Panc1 (cell line): ENCODE measurements around the gene POLR3H. TPM values are rescaled to one million over a fixed set of nuclear protein-coding genes. Genes with fewer than 3 reads are reported as not detected.

Experiments
- ATAC-seq: fragments of 200-7000 bp; cut with Tn5 transposase; 2 replicates; pipeline ENCODE4 v1.9.1; 2020; ENCODE audit warnings: mild to moderate bottlenecking, moderate library complexity
- BruUV-seq: library from RNA; stranded (reverse); fragments of 400-500 nt; replicated peaks from 2 replicates; lab custom pipeline; 2021; lab: Mats Ljungman, UMichigan
- CTCF ChIA-PET: fragments of 300-600 bp; sonication (Branson Sonifier 250); formaldehyde crosslinking; loops from one replicate; lab custom pipeline; 2022; ENCODE audit warnings: antibody characterized with exemption; lab: Charles Lee
- POLR2A ChIA-PET: fragments of 300-600 bp; sonication (Branson Sonifier 250); formaldehyde crosslinking; loops from one replicate; lab custom pipeline; 2022; ENCODE audit warnings: antibody characterized with exemption; lab: Charles Lee
- DNase-seq: peaks from one replicate; pipeline ENCODE4 v3.0.0-alpha.2; 2010; ENCODE audit warnings: low read depth, low spot score
- H3K27ac ChIP-seq: 2 replicates; pipeline ENCODE4 v1.5.1; 2011; ENCODE audit warnings: mild to moderate bottlenecking, low read length, inconsistent platforms
- H3K27me3 ChIP-seq: fragments of 200-500 bp; sonication (Bioruptor generic); 2 replicates; pipeline ENCODE4 v1.6.0; 2014; ENCODE audit warnings: low read length, inconsistent platforms; ENCODE audit not compliant: control insufficient read depth, insufficient read depth
- H3K36me3 ChIP-seq: fragments of 200-500 bp; sonication (Bioruptor generic); 2 replicates; pipeline ENCODE4 v1.5.1; 2014; ENCODE audit warnings: inconsistent platforms, mild to moderate bottlenecking, low read length, moderate library complexity; ENCODE audit not compliant: control insufficient read depth, insufficient read depth
- H3K4me1 ChIP-seq: 2 replicates; pipeline ENCODE4 v1.5.1; 2011; ENCODE audit warnings: inconsistent platforms, mild to moderate bottlenecking, low read length, moderate library complexity; ENCODE audit not compliant: control insufficient read depth, insufficient read depth
- H3K4me3 ChIP-seq, 2 experiments: 2 replicates each; pipeline ENCODE4 v1.5.1; 2011 to 2012; ENCODE audit warnings: low read depth in 2 of 2, low read length in 2 of 2, mild to moderate bottlenecking in 2 of 2, inconsistent platforms in 1 of 2, moderate library complexity in 1 of 2
- H3K9me3 ChIP-seq: fragments of 200-500 bp; sonication (Bioruptor generic); 2 replicates; pipeline ENCODE4 v1.5.1; 2014; ENCODE audit warnings: low read depth, mild to moderate bottlenecking, inconsistent platforms, low read length, moderate library complexity; ENCODE audit not compliant: control insufficient read depth, insufficient read depth
- POLR2AphosphoS5 ChIP-seq: IDR thresholded peaks from 2 replicates; pipeline ENCODE4 v1.6.1; 2012; ENCODE audit warnings: mild to moderate bottlenecking, low read depth, low read length, moderate library complexity
- SIN3A ChIP-seq: IDR thresholded peaks from 2 replicates; pipeline ENCODE4 v1.6.1; 2012; ENCODE audit warnings: low read depth, mild to moderate bottlenecking, low read length, moderate library complexity, borderline replicate concordance; ENCODE audit not compliant: insufficient read depth
- TCF7L2 ChIP-seq: IDR thresholded peaks from 2 replicates; pipeline ENCODE4 v1.6.1; 2011; ENCODE audit warnings: mild to moderate bottlenecking, low read depth, low read length, inconsistent platforms
- in situ Hi-C: cut with HindIII; loops from 2 replicates; pipeline ENCODE4 v1.10.0; 2016; ENCODE audit warnings: low sequenced_read_pairs, low pct_unique_long_range_greater_than_20kb
- intact Hi-C: fragments of 100-400 bp; cut with micrococcal nuclease; formaldehyde crosslinking; loops from one replicate; pipeline ENCODE4 v1.10.0; 2022; ENCODE audit not compliant: unreplicated experiment
- total RNA-seq: library from RNA; stranded (reverse); gene quantifications from one replicate; pipeline ENCODE4 v1.2.1, GENCODE V29; 2021; ENCODE audit not compliant: unreplicated experiment
- TF ChIP-seq, protein P1 (sequence below): fragments of 450-650 bp; IDR thresholded peaks from 2 replicates; pipeline ENCODE4 v1.5.1; 2017; ENCODE audit warnings: mild to moderate bottlenecking
- TF ChIP-seq, protein P2 (sequence below), 2 experiments: IDR thresholded peaks; 2 replicates each; pipeline ENCODE4 v1.6.1; 2011 to 2012; ENCODE audit warnings: low read depth in 2 of 2, control low read depth in 1 of 2, low read length in 1 of 2, mild to moderate bottlenecking in 1 of 2, moderate library complexity in 1 of 2; ENCODE audit not compliant: insufficient read depth in 1 of 2

POLR3H gene
- total RNA-seq, 1 experiment from 2014 or later = 46.6 TPM

GRCh38 chr22:41479671-41480396 is 64.4 kb downstream of the POLR3H start:
- ChIA-PET POLR2A (interaction anchor here (0.6 kb wide), 1 partner anchor 16 kb away, joined by 11 read pairs; no protein-coding TSS in a partner anchor), CTCF (no interaction called here)
- intact Hi-C loops = no loop called here
- H3K9me3 ChIP-seq = no peaks in the 10 kb centered on the region
- TF ChIP-seq, protein P1, sequence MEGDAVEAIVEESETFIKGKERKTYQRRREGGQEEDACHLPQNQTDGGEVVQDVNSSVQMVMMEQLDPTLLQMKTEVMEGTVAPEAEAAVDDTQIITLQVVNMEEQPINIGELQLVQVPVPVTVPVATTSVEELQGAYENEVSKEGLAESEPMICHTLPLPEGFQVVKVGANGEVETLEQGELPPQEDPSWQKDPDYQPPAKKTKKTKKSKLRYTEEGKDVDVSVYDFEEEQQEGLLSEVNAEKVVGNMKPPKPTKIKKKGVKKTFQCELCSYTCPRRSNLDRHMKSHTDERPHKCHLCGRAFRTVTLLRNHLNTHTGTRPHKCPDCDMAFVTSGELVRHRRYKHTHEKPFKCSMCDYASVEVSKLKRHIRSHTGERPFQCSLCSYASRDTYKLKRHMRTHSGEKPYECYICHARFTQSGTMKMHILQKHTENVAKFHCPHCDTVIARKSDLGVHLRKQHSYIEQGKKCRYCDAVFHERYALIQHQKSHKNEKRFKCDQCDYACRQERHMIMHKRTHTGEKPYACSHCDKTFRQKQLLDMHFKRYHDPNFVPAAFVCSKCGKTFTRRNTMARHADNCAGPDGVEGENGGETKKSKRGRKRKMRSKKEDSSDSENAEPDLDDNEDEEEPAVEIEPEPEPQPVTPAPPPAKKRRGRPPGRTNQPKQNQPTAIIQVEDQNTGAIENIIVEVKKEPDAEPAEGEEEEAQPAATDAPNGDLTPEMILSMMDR = no peak
- TF ChIP-seq, protein P2, sequence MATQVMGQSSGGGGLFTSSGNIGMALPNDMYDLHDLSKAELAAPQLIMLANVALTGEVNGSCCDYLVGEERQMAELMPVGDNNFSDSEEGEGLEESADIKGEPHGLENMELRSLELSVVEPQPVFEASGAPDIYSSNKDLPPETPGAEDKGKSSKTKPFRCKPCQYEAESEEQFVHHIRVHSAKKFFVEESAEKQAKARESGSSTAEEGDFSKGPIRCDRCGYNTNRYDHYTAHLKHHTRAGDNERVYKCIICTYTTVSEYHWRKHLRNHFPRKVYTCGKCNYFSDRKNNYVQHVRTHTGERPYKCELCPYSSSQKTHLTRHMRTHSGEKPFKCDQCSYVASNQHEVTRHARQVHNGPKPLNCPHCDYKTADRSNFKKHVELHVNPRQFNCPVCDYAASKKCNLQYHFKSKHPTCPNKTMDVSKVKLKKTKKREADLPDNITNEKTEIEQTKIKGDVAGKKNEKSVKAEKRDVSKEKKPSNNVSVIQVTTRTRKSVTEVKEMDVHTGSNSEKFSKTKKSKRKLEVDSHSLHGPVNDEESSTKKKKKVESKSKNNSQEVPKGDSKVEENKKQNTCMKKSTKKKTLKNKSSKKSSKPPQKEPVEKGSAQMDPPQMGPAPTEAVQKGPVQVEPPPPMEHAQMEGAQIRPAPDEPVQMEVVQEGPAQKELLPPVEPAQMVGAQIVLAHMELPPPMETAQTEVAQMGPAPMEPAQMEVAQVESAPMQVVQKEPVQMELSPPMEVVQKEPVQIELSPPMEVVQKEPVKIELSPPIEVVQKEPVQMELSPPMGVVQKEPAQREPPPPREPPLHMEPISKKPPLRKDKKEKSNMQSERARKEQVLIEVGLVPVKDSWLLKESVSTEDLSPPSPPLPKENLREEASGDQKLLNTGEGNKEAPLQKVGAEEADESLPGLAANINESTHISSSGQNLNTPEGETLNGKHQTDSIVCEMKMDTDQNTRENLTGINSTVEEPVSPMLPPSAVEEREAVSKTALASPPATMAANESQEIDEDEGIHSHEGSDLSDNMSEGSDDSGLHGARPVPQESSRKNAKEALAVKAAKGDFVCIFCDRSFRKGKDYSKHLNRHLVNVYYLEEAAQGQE (IDR thresholded peaks at IDR 0.05; ENCODE audit: insufficient read depth in 1 of 2, low read depth in 2 of 2, low read length in 1 of 2) = no peak
- TF ChIP-seq SIN3A = no peak
- no peak for TF ChIP-seq POLR2AphosphoS5
- no peaks in the 10 kb centered on the region for H3K27me3 ChIP-seq
- DNase-seq (no peak), ATAC-seq (no peak; the same call in 1 of the 2 replicates)
- in situ Hi-C loops = no loop called here
- H3K36me3 ChIP-seq = no peaks in the 10 kb centered on the region
- no TSS peak for BruUV-seq
- peaks cover 37% of the 10 kb centered on the region for H3K4me1 ChIP-seq
- no peak overlapping the region for H3K4me3 ChIP-seq
- no peak overlapping the region for H3K27ac ChIP-seq

DNA sequence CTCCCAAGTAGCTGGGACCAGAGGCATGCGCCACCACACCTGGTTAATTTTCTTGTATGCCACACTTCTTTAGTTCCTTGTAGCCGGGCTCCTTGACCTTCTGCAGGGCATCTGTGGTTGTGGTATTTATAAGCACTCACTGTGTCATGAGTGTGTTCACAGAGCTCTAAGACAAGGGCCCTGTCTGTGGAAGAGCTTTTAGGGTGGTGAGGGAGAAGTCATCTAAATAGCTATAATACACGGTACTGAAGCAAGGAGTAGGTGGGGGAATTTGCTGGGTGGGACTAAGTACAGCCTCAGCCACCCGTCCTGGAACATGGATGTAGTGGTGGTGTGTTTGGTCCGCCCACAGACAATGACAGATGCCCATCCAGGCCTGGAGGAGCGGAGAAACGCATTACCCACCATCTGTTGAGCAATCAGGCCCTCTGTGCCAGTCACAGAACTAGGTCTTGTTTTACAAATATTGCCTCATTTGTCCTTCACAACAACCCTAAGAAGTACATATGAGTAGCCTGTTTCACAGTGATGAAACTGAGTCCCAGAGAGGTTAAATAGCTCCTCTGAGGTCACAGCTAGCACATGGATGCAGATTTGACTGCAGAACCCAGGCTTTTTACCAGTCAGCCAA is 65.3 kb downstream of the POLR3H start:
- TF ChIP-seq SIN3A (no peak), POLR2AphosphoS5 (no peak), TCF7L2 (no peak)
- Histone ChIP-seq H3K4me1 (peaks cover 37% of the 10 kb centered on the region), H3K27me3 (no peaks in the 10 kb centered on the region), H3K27ac (no peak overlapping the region), H3K36me3 (no peaks in the 10 kb centered on the region), H3K9me3 (no peaks in the 10 kb centered on the region), H3K4me3 (no peak overlapping the region)
- ChIA-PET CTCF (interaction anchor here (0.6 kb wide), 1 partner anchor 33 kb away, joined by 6 read pairs; no protein-coding TSS in a partner anchor), POLR2A (interaction anchor here (0.7 kb wide), 1 partner anchor 30 kb away, joined by 14 read pairs; no protein-coding TSS in a partner anchor)
- in situ Hi-C loops (no loop called here), intact Hi-C loops (no loop called here)
- DNase-seq (no peak), ATAC-seq (no peak)
- BruUV-seq = no TSS peak

DNA sequence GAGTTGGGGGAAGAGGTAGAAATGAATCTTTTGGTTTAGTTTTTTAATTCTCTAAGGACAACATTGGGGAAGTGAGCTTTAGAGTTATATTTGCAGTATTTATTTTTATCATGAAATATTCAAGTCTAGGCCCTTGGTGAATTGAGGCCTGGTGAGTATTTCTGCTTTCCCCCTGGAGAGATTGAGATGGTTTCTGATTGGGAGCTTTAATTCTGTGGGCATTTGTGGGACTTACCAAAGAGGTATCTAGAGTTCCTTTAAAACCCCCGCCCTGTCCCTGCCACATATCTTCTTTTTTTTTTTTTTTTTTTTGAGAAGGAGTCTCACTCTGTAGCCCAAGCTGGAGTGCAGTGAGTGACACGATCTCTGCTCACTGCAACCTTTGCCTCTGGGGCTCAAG is 65.8 kb downstream of the POLR3H start:
- H3K4me1 ChIP-seq = peaks cover 37% of the 10 kb centered on the region
- intact Hi-C loops = no loop called here
- ChIA-PET CTCF (interaction anchor here (0.6 kb wide), 1 partner anchor 34 kb away, joined by 6 read pairs; no protein-coding TSS in a partner anchor), POLR2A (interaction anchor here (0.7 kb wide), 1 partner anchor 30 kb away, joined by 14 read pairs; no protein-coding TSS in a partner anchor)
- no peak for DNase-seq
- no TSS peak for BruUV-seq
- H3K36me3 ChIP-seq = no peaks in the 10 kb centered on the region
- H3K27me3 ChIP-seq = no peaks in the 10 kb centered on the region
- TF ChIP-seq TCF7L2 = no peak
- TF ChIP-seq POLR2AphosphoS5 = no peak
- TF ChIP-seq, protein P1 = no peak
- TF ChIP-seq, protein P2 (IDR thresholded peaks at IDR 0.05; ENCODE audit: insufficient read depth in 1 of 2, low read depth in 2 of 2, low read length in 1 of 2) = no peak
- TF ChIP-seq SIN3A = no peak
- no peak overlapping the region for H3K4me3 ChIP-seq
- ATAC-seq = no peak
- no peaks in the 10 kb centered on the region for H3K9me3 ChIP-seq
- in situ Hi-C loops = no loop called here
- no peak overlapping the region for H3K27ac ChIP-seq
